ENCODE results near the gene CLIP2. TPM values are rescaled to one million over a fixed set of nuclear protein-coding genes. Genes with fewer than 3 reads are reported as not detected.

The CLIP2 gene
- total and polyA plus RNA-seq, 2 of the 4 experiments (the other 2 are of a cell fraction), result 18.1 to 20.7 TPM

- ChIA-PET CTCF (interaction anchor here (0.6 kb wide), 1 partner anchor 110 kb away, joined by 6 read pairs; no protein-coding TSS in a partner anchor), POLR2A (ENCODE audit: unreplicated experiment) (no interaction called here)
- Histone ChIP-seq H4K8ac (ENCODE audit: low read depth in 2 of 2, low read length in 2 of 2) (no peak overlapping the region; a peak in 1 of 4 replicates), H2AK5ac (ENCODE audit: low read depth, low read length) (peak overlapping the region; percentile 11; the same call in 1 of the 2 replicates), H3K27ac (ENCODE audit: insufficient read depth, low read length) (no peak overlapping the region), H3K9me1 (ENCODE audit: insufficient read depth, low read length) (peaks cover 22% of the 10 kb centered on the region), H3K14ac (replicated peaks; ENCODE audit: low read depth, low read length) (no peak overlapping the region), H2AFZ (replicated peaks; ENCODE audit: low read length, poor library complexity) (peak overlapping the region; percentile 65), H3K4me1 (ENCODE audit: control insufficient read depth, insufficient read depth, low read length) (peaks cover 23% of the 10 kb centered on the region), H4K20me1 (ENCODE audit: insufficient read depth, low read length) (no peaks in the 10 kb centered on the region), H3K9ac (ENCODE audit: low read depth, low read length) (no peak overlapping the region), H2BK15ac (ENCODE audit: low read depth, low read length) (peak overlapping the region; percentile 44; the same call in 1 of the 3 replicates), H2BK20ac (ENCODE audit: low read depth, low read length) (0 out of 2 replicates have a peak overlapping the region, but pooled peaks have one; percentile 1), H3K18ac (ENCODE audit: low read depth, low read length) (no peak overlapping the region), H4K91ac (ENCODE audit: insufficient read depth, low read depth, low read length) (peak overlapping the region; percentile 41), H3K23ac (ENCODE audit: low read depth, low read length) (no peak overlapping the region), H3K79me1 (ENCODE audit: low read depth in 1 of 2, low read length in 2 of 2) (peaks cover 6 to 26% of the 10 kb centered on the region in 2 experiments; a peak in 3 of 4 replicates), H3K9me3 (ENCODE audit: control insufficient read depth, insufficient read depth, low read length) (no peaks in the 10 kb centered on the region), H2AK9ac (replicated peaks; ENCODE audit: low read depth, low read length, poor library complexity) (no peak overlapping the region), H3K4ac (ENCODE audit: low read depth, low read length) (peak overlapping the region; percentile 40; the same call in 1 of the 2 replicates), H4K5ac (ENCODE audit: low read depth, low read length) (no peak overlapping the region), H2BK120ac (ENCODE audit: low read depth, low read length) (peak overlapping the region; percentile 6; the same call in 1 of the 2 replicates), H3K56ac (ENCODE audit: extremely low read depth, insufficient read depth, low read length) (no peak overlapping the region), H3K36me3 (ENCODE audit: control insufficient read depth, insufficient read depth, low read length) (no peaks in the 10 kb centered on the region), H3K4me2 (ENCODE audit: low read depth, low read length) (no peak overlapping the region), H2BK5ac (ENCODE audit: low read depth, low read length, poor library complexity, severe bottlenecking) (no peak overlapping the region), H3K4me3 (ENCODE audit: insufficient read depth, low read depth, low read length) (no peak overlapping the region), H3K27me3 (ENCODE audit: control insufficient read depth, insufficient read depth, low read length) (no peaks in the 10 kb centered on the region)
- intact Hi-C loops (cut with micrococcal nuclease) (no loop called here), in situ Hi-C loops (cut with MboI; ENCODE audit: low sequenced_read_pairs) (no loop called here), dilution Hi-C loops (cut with HindIII; ENCODE audit: low sequenced_read_pairs, unreplicated experiment) (no loop called here)
- TF ChIP-seq POLR2A (IDR thresholded peaks at IDR 0.05; ENCODE audit: low read depth, low read length), result no peak
- peak; percentile 55 for DNase-seq
- 30% methylated on average over 6 of the region's 9 CpGs; no CpG with 5 or more reads in 1 of the 2 experiments for WGBS, 2 experiments (ENCODE audit: extremely low coverage in 2 of 2, insufficient read length in 1 of 2)
- BruUV-seq (replicated peaks), result no TSS peak
- ATAC-seq (ENCODE audit: low read depth), result no peak
Observed at GRCh38 chr7:74283858-74284447, 5.3 kb upstream of the CLIP2 start.
